IMR-90 (cell line): Measurements from ENCODE around the gene ARPC5. TPM values are rescaled to one million over a fixed set of nuclear protein-coding genes. Genes with fewer than 3 reads are reported as not detected.

Source experiments
- ATAC-seq: fragments of 200-7000 bp; cut with Tn5 transposase; 2 replicates; pipeline ENCODE4 v1.9.1; 2020; ENCODE audit warnings: low read depth, mild to moderate bottlenecking, moderate library complexity
- BruUV-seq: library from RNA; stranded (reverse); fragments of 400-500 nt; replicated peaks from 2 replicates; lab custom pipeline; 2021; lab: Mats Ljungman, UMichigan
- CTCF ChIA-PET: fragments of 300-600 bp; formaldehyde crosslinking; extraction: SDS; loops from one replicate; lab custom pipeline; 2021; ENCODE audit warnings: antibody characterized with exemption; lab: Yijun Ruan, JAX
- POLR2A ChIA-PET: fragments of 300-600 bp; sonication (Branson Sonifier 250); formaldehyde crosslinking; loops from one replicate; lab custom pipeline; 2022; ENCODE audit warnings: antibody characterized with exemption; ENCODE audit not compliant: unreplicated experiment; lab: Charles Lee
- DNase-seq: peaks from one replicate; pipeline ENCODE4 v3.0.0; 2013
- H2AFZ ChIP-seq: replicated peaks from 2 replicates; pipeline ENCODE3; 2013; ENCODE audit warnings: low read length, mild to moderate bottlenecking; ENCODE audit not compliant: poor library complexity
- H2AK5ac ChIP-seq: 2 replicates; pipeline ENCODE4 v1.6.1; 2013; ENCODE audit warnings: low read depth, low read length, inconsistent platforms
- H2AK9ac ChIP-seq: replicated peaks from 2 replicates; pipeline ENCODE3; 2013; ENCODE audit warnings: mild to moderate bottlenecking, low read depth, low read length, moderate library complexity; ENCODE audit not compliant: poor library complexity
- H2BK120ac ChIP-seq: 2 replicates; pipeline ENCODE4 v1.6.1; 2013; ENCODE audit warnings: low read depth, low read length, inconsistent platforms
- H2BK15ac ChIP-seq: 3 replicates; pipeline ENCODE4 v1.6.1; 2013; ENCODE audit warnings: low read depth, low read length, inconsistent platforms
- H2BK20ac ChIP-seq: 2 replicates; pipeline ENCODE4 v1.6.1; 2013; ENCODE audit warnings: low read depth, mild to moderate bottlenecking, inconsistent platforms, low read length, moderate library complexity
- H2BK5ac ChIP-seq: 2 replicates; pipeline ENCODE4 v1.6.1; 2013; ENCODE audit warnings: mild to moderate bottlenecking, low read depth, low read length, inconsistent platforms; ENCODE audit not compliant: poor library complexity, severe bottlenecking
- H3K14ac ChIP-seq: replicated peaks from 2 replicates; pipeline ENCODE4 v1.6.1; 2013; ENCODE audit warnings: low read depth, low read length, inconsistent platforms
- H3K18ac ChIP-seq: 2 replicates; pipeline ENCODE4 v1.6.1; 2013; ENCODE audit warnings: low read depth, low read length, control low read depth
- H3K23ac ChIP-seq: 2 replicates; pipeline ENCODE4 v1.6.1; 2013; ENCODE audit warnings: low read depth, low read length, inconsistent platforms
- H3K27ac ChIP-seq: 2 replicates; pipeline ENCODE4 v1.5.1; 2013; ENCODE audit warnings: mild to moderate bottlenecking, control low read depth, low read length; ENCODE audit not compliant: insufficient read depth
- H3K27me3 ChIP-seq: 2 replicates; pipeline ENCODE4 v1.6.1; 2013; ENCODE audit warnings: low read length; ENCODE audit not compliant: control insufficient read depth, insufficient read depth
- H3K36me3 ChIP-seq: 2 replicates; pipeline ENCODE4 v1.6.1; 2013; ENCODE audit warnings: low read length, mixed read lengths; ENCODE audit not compliant: control insufficient read depth, insufficient read depth
- H3K4ac ChIP-seq: 2 replicates; pipeline ENCODE4 v1.6.1; 2013; ENCODE audit warnings: low read depth, low read length, inconsistent platforms
- H3K4me1 ChIP-seq: 2 replicates; pipeline ENCODE4 v1.6.1; 2013; ENCODE audit warnings: low read length, mixed read lengths; ENCODE audit not compliant: control insufficient read depth, insufficient read depth
- H3K4me2 ChIP-seq: 2 replicates; pipeline ENCODE4 v1.6.1; 2013; ENCODE audit warnings: low read depth, mild to moderate bottlenecking, control low read depth, low read length, moderate library complexity
- H3K4me3 ChIP-seq: 2 replicates; pipeline ENCODE4 v1.5.1; 2013; ENCODE audit warnings: low read depth, mild to moderate bottlenecking, control low read depth, low read length, moderate library complexity; ENCODE audit not compliant: insufficient read depth
- H3K56ac ChIP-seq: 2 replicates; pipeline ENCODE4 v1.6.1; 2013; ENCODE audit warnings: low read length, inconsistent platforms; ENCODE audit not compliant: insufficient read depth; ENCODE audit errors: extremely low read depth
- H3K79me1 ChIP-seq, 2 experiments: 2 replicates each; pipeline ENCODE4 v1.6.1; 2013; ENCODE audit warnings: low read length in 2 of 2, inconsistent platforms in 1 of 2, low read depth in 1 of 2
- H3K9ac ChIP-seq: 2 replicates; pipeline ENCODE4 v1.6.1; 2013; ENCODE audit warnings: low read depth, low read length, control low read depth
- H3K9me1 ChIP-seq: 2 replicates; pipeline ENCODE4 v1.6.1; 2013; ENCODE audit warnings: low read length, inconsistent platforms; ENCODE audit not compliant: insufficient read depth
- H3K9me3 ChIP-seq: 2 replicates; pipeline ENCODE4 v1.6.1; 2013; ENCODE audit warnings: low read length; ENCODE audit not compliant: control insufficient read depth, insufficient read depth
- H4K20me1 ChIP-seq: 2 replicates; pipeline ENCODE4 v1.6.1; 2013; ENCODE audit warnings: low read length, inconsistent platforms; ENCODE audit not compliant: insufficient read depth
- H4K5ac ChIP-seq: 2 replicates; pipeline ENCODE4 v1.6.1; 2013; ENCODE audit warnings: mild to moderate bottlenecking, low read depth, low read length, control low read depth
- H4K8ac ChIP-seq, 2 experiments: 2 replicates each; pipeline ENCODE4 v1.6.1; 2013; ENCODE audit warnings: low read depth in 2 of 2, low read length in 2 of 2, control low read depth in 1 of 2, inconsistent platforms in 1 of 2
- H4K91ac ChIP-seq: 2 replicates; pipeline ENCODE4 v1.6.1; 2013; ENCODE audit warnings: low read depth, low read length, inconsistent platforms; ENCODE audit not compliant: insufficient read depth
- BHLHE40 ChIP-seq: fragments of 150-350 bp; IDR thresholded peaks from 2 replicates; pipeline ENCODE4 v1.6.1; 2016; ENCODE audit warnings: mild to moderate bottlenecking, low read depth, low read length
- CEBPB ChIP-seq: IDR thresholded peaks from 2 replicates; pipeline ENCODE4 v1.6.1; 2012; ENCODE audit warnings: low read depth, low read length, improper control_type of control experiment
- CHD1 ChIP-seq: IDR thresholded peaks from 2 replicates; pipeline ENCODE4 v1.6.1; 2012; ENCODE audit warnings: low read depth, low read length, improper control_type of control experiment
- CTCF ChIP-seq: conservative IDR thresholded peaks from 2 replicates; pipeline ENCODE4 v1.5.1; 2012; ENCODE audit warnings: mild to moderate bottlenecking, low read depth, low read length, improper control_type of control experiment
- ELK1 ChIP-seq: fragments of 150-350 bp; IDR thresholded peaks from 2 replicates; pipeline ENCODE4 v1.6.1; 2016; ENCODE audit warnings: low read depth, mild to moderate bottlenecking, low read length, moderate library complexity, borderline replicate concordance
- FOS ChIP-seq: fragments of 150-350 bp; IDR thresholded peaks from 2 replicates; pipeline ENCODE4 v1.6.1; 2016; ENCODE audit warnings: low read depth, low read length
- MAFK ChIP-seq: IDR thresholded peaks from 2 replicates; pipeline ENCODE4 v1.6.1; 2012; ENCODE audit warnings: low read depth, low read length, improper control_type of control experiment
- MAZ ChIP-seq: IDR thresholded peaks from 2 replicates; pipeline ENCODE4 v1.6.1; 2012; ENCODE audit warnings: low read depth, mild to moderate bottlenecking, low read length, improper control_type of control experiment, moderate library complexity, borderline replicate concordance
- MXI1 ChIP-seq: IDR thresholded peaks from 2 replicates; pipeline ENCODE4 v1.6.1; 2012; ENCODE audit warnings: low read depth, mild to moderate bottlenecking, low read length, moderate library complexity, borderline replicate concordance
- NFE2L2 ChIP-seq: fragments of 150-350 bp; IDR thresholded peaks from 2 replicates; pipeline ENCODE4 v1.6.1; 2016; ENCODE audit warnings: low read depth, mild to moderate bottlenecking, low read length
- POLR2A ChIP-seq: IDR thresholded peaks from 2 replicates; pipeline ENCODE4 v1.6.1; 2012; ENCODE audit warnings: mild to moderate bottlenecking, low read depth, low read length
- RAD21 ChIP-seq: IDR thresholded peaks from 2 replicates; pipeline ENCODE4 v1.6.1; 2012; ENCODE audit warnings: low read length, improper control_type of control experiment
- RCOR1 ChIP-seq: IDR thresholded peaks from 2 replicates; pipeline ENCODE4 v1.6.1; 2012; ENCODE audit warnings: mild to moderate bottlenecking, low read length, improper control_type of control experiment; ENCODE audit not compliant: insufficient replicate concordance
- RFX5 ChIP-seq: IDR thresholded peaks from 2 replicates; pipeline ENCODE4 v1.8.0; 2012; ENCODE audit warnings: low read depth, mild to moderate bottlenecking, low read length, moderate library complexity
- SMC3 ChIP-seq: fragments of 150-350 bp; IDR thresholded peaks from 2 replicates; pipeline ENCODE4 v1.6.1; 2016; ENCODE audit warnings: low read depth, mild to moderate bottlenecking, antibody characterized with exemption, low read length, moderate library complexity
- WGBS, 2 experiments: methylation state at CpG; one replicate each; pipeline versions ENCODE4 v1.1.5 to v1.1.7; 2013; ENCODE audit warnings: missing lambda C conversion rate in 2 of 2; ENCODE audit not compliant: insufficient read length in 1 of 2; ENCODE audit errors: extremely low coverage in 2 of 2; 5-methylcytosine and 5-hydroxymethylcytosine counted together
- dilution Hi-C: fragments of 300-500 bp; cut with HindIII; formaldehyde crosslinking; loops from one replicate; pipeline ENCODE4 v1.14.3; 2018; ENCODE audit warnings: low sequenced_read_pairs; ENCODE audit not compliant: unreplicated experiment
- in situ Hi-C: fragments of 300-500 bp; cut with MboI; formaldehyde crosslinking; loops from 3 replicates; pipeline ENCODE4 v1.14.3; 2019; ENCODE audit warnings: low sequenced_read_pairs, inconsistent platforms, mixed read lengths
- intact Hi-C: fragments of 100-400 bp; cut with micrococcal nuclease; formaldehyde crosslinking; loops from 2 replicates; pipeline ENCODE4 v1.10.0; 2022
- polyA plus RNA-seq, 3 experiments: library from polyadenylated mRNA; depleted of rRNA; stranded (reverse); fragments of >200 nt; gene quantifications; 2 replicates each; pipeline ENCODE4 v1.2.3, GENCODE V29; 2012; ENCODE audit warnings: low replicate concordance in 1 of 3
- total RNA-seq: library from RNA; depleted of rRNA; stranded (reverse); fragments of >200 nt; gene quantifications from 2 replicates; pipeline ENCODE4 v1.2.3, GENCODE V29; 2012
- TF ChIP-seq, protein P1 (sequence below): fragments of 150-350 bp; IDR thresholded peaks from 2 replicates; pipeline ENCODE4 v1.6.1; 2017; ENCODE audit warnings: mild to moderate bottlenecking, antibody characterized with exemption, low read length, low read depth

The ARPC5 gene
- total and polyA plus RNA-seq, 2 of the 4 experiments (the other 2 are of a cell fraction), result 132 to 212 TPM

DNA sequence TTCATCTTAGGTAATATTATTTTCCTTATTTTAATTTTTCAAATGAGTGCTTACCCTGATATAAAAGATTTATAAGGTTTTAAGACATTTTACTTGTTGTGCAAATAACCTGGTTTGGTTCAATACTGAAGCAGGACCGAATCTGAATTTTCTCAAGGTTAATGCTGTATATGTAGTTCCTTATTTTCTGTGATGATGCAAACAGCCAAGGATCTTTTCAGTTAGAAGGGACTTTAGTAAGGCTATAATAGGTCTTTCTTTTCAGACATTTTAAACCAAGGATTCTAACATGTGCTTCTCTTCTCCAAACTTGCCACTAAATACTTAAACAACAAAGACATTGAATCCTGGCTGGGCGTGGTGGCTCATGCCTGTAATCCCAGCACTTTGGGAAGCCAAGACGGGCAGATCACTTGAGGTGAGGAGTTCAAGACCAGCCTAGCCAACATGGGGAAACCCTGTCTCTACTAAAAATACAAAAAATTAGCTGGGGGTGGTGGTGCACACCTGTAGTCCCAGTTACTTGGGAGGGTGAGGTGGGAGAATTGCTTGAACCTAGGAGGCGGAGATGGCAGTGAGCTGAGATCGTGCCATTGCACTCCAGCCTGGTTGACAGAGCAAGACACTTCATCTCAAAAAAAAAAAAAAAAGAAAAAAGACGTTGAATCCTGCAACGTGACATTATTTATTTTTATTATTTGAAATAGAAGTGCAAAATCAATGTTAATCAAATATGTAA lies 3.2 kb upstream of the ARPC5 start:
- H3K79me1 ChIP-seq, result peaks cover 4 to 18% of the 10 kb centered on the region in 2 experiments
- H3K23ac ChIP-seq, result no peak overlapping the region
- WGBS, 2 experiments, result no CpG with 5 or more reads among the region's 7 CpGs
- H3K9me3 ChIP-seq, result no peaks in the 10 kb centered on the region
- H3K27me3 ChIP-seq, result no peaks in the 10 kb centered on the region
- H2BK120ac ChIP-seq, result no peak overlapping the region
- no peak overlapping the region for H2AK5ac ChIP-seq
- H3K9ac ChIP-seq, result no peak overlapping the region
- H3K4me3 ChIP-seq, result no peak overlapping the region
- H4K20me1 ChIP-seq, result no peaks in the 10 kb centered on the region
- no peak overlapping the region for H3K4ac ChIP-seq
- in situ Hi-C loops (no loop called here), dilution Hi-C loops (no loop called here), intact Hi-C loops (loop anchor here (10.0 kb wide), 2 partner anchors 416 to 746 kb away; partner anchors contain the start of genes C1orf21 and TSEN15)
- no TSS peak for BruUV-seq
- no peak overlapping the region for H2BK5ac ChIP-seq
- no peak overlapping the region for H3K4me2 ChIP-seq
- H4K91ac ChIP-seq, result no peak overlapping the region
- ChIA-PET POLR2A (no interaction called here), CTCF (no interaction called here)
- TF ChIP-seq CEBPB (no peak), BHLHE40 (no peak), NFE2L2 (no peak), RCOR1 (no peak), RFX5 (no peak), MAFK (no peak), FOS (no peak), CTCF (no peak), CHD1 (no peak), MXI1 (no peak), ELK1 (no peak), SMC3 (no peak), POLR2A (no peak), MAZ (no peak), RAD21 (no peak)
- TF ChIP-seq, protein P1, sequence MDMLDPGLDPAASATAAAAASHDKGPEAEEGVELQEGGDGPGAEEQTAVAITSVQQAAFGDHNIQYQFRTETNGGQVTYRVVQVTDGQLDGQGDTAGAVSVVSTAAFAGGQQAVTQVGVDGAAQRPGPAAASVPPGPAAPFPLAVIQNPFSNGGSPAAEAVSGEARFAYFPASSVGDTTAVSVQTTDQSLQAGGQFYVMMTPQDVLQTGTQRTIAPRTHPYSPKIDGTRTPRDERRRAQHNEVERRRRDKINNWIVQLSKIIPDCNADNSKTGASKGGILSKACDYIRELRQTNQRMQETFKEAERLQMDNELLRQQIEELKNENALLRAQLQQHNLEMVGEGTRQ, result no peak
- H3K18ac ChIP-seq, result no peak overlapping the region
- no peak overlapping the region for H3K56ac ChIP-seq
- no peak overlapping the region for H2AFZ ChIP-seq
- H4K8ac ChIP-seq, result no peak overlapping the region
- no peaks in the 10 kb centered on the region for H3K4me1 ChIP-seq
- H4K5ac ChIP-seq, result no peak overlapping the region
- no peak overlapping the region for H2AK9ac ChIP-seq
- ATAC-seq (no peak), DNase-seq (no peak)
- H3K36me3 ChIP-seq, result no peaks in the 10 kb centered on the region
- no peaks in the 10 kb centered on the region for H3K9me1 ChIP-seq
- no peak overlapping the region for H2BK15ac ChIP-seq
- H3K14ac ChIP-seq, result no peak overlapping the region
- no peak overlapping the region for H3K27ac ChIP-seq
- no peak overlapping the region for H2BK20ac ChIP-seq
